ENCODE data around the gene SPECC1. TPM values are rescaled to one million over a fixed set of nuclear protein-coding genes. Genes with fewer than 3 reads are reported as not detected.
"Not testable (repeated sequence)": the region's sequence is repeated elsewhere in the genome, so short reads cannot be mapped to it uniquely, and the experiment has no call there.

The SPECC1 gene
- total RNA-seq, 1 donor from 2014 or later, result 83.0 TPM

DNA sequence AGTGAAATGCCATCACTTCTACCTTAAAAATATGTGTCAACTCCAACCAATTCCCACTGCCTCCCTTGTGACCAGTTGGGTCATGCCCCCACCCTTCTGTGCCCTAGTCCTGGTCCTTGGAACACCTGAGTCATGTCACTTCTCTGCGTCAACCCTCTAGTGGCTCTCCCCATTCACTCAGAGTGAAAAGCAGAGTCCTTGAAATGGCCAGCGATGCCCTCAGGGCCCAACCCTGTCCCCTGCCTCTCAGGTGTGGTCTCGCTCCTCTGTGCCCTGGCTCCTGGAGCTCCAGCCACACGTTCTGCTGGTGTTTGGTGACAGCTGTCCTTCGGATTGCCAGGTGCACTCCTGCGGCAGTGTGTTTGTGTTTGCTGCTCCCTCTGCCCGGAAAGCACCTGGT is 89.2 kb downstream of the SPECC1 start:
- Histone ChIP-seq H4K20me1 (ENCODE audit: insufficient read depth, low read length) (no peaks in the 10 kb centered on the region), H3K79me2 (ENCODE audit: insufficient read depth, low read length) (no peaks in the 10 kb centered on the region), H3K36me3 (ENCODE audit: insufficient read depth, low read length) (no peaks in the 10 kb centered on the region), H3K4me3 (ENCODE audit: insufficient read depth, low read depth, low read length) (no peak overlapping the region), H3K9ac (ENCODE audit: low read length) (no peak overlapping the region), H3K4me1 (ENCODE audit: insufficient read depth, low read length) (peaks cover 4% of the 10 kb centered on the region), H3K9me3 (ENCODE audit: insufficient read depth, low read depth, low read length) (no peaks in the 10 kb centered on the region), H3K27ac (ENCODE audit: low read depth, low read length) (no peak overlapping the region), H3K27me3 (ENCODE audit: insufficient read depth, low read length) (peaks cover 4% of the 10 kb centered on the region), H2AFZ (ENCODE audit: low read depth, low read length) (no peak overlapping the region), H3K4me2 (ENCODE audit: low read length) (no peak overlapping the region)
- no peaks in the 10 kb centered on the region for H3K36me3 Mint-ChIP-seq (ENCODE audit: low read depth, unreplicated experiment)
- H3K27me3 Mint-ChIP-seq (ENCODE audit: low read depth, unreplicated experiment), result peaks cover 9% of the 10 kb centered on the region
- DNase-seq (ENCODE audit: low read depth) (no peak), FAIRE-seq (no peak)
- H3K4me1 Mint-ChIP-seq (ENCODE audit: low read depth, unreplicated experiment), result peaks cover 4% of the 10 kb centered on the region
- peaks cover 2% of the 10 kb centered on the region for H3K9me3 Mint-ChIP-seq (ENCODE audit: unreplicated experiment)
- no peak for TF ChIP-seq EZH2 (IDR thresholded peaks at IDR 0.05; ENCODE audit: insufficient read depth, low read length)
- TF ChIP-seq, protein P1, sequence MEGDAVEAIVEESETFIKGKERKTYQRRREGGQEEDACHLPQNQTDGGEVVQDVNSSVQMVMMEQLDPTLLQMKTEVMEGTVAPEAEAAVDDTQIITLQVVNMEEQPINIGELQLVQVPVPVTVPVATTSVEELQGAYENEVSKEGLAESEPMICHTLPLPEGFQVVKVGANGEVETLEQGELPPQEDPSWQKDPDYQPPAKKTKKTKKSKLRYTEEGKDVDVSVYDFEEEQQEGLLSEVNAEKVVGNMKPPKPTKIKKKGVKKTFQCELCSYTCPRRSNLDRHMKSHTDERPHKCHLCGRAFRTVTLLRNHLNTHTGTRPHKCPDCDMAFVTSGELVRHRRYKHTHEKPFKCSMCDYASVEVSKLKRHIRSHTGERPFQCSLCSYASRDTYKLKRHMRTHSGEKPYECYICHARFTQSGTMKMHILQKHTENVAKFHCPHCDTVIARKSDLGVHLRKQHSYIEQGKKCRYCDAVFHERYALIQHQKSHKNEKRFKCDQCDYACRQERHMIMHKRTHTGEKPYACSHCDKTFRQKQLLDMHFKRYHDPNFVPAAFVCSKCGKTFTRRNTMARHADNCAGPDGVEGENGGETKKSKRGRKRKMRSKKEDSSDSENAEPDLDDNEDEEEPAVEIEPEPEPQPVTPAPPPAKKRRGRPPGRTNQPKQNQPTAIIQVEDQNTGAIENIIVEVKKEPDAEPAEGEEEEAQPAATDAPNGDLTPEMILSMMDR (IDR thresholded peaks at IDR 0.05; ENCODE audit: insufficient read depth, low read depth, low read length), result no peak
- no peak overlapping the region for H3K4me3 Mint-ChIP-seq (ENCODE audit: unreplicated experiment)
- no peak overlapping the region for H3K27ac Mint-ChIP-seq (ENCODE audit: unreplicated experiment)

DNA sequence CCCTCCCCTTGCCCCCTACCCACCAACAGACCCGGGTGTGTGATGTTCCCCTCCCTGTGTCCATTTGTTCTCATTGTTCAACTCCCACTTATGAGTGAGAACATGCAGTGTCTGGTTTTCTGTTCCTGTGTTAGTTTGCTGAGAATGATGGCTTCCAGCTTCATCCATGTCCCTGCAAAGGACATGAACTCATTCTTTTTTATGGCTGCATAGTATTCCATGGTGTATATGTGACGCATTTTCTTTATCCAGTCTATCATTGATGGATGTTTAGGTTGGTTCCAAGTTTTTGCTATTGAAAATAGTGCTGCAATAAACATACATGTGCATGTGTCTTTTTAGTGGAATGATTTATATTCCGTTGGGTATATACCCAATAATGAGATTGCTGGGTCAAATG is 91.6 kb downstream of the SPECC1 start:
- not testable (repeated sequence) for FAIRE-seq; H2AFZ ChIP-seq (ENCODE audit: low read depth, low read length); H3K9me3 Mint-ChIP-seq (ENCODE audit: unreplicated experiment); H3K9me3 ChIP-seq (ENCODE audit: insufficient read depth, low read depth, low read length); H3K27me3 ChIP-seq (ENCODE audit: insufficient read depth, low read length); H3K4me2 ChIP-seq (ENCODE audit: low read length); H3K9ac ChIP-seq (ENCODE audit: low read length); H3K79me2 ChIP-seq (ENCODE audit: insufficient read depth, low read length); H4K20me1 ChIP-seq (ENCODE audit: insufficient read depth, low read length); H3K27ac ChIP-seq (ENCODE audit: low read depth, low read length); H3K27ac Mint-ChIP-seq (ENCODE audit: unreplicated experiment); DNase-seq (ENCODE audit: low read depth); H3K4me3 ChIP-seq (ENCODE audit: insufficient read depth, low read depth, low read length); H3K36me3 ChIP-seq (ENCODE audit: insufficient read depth, low read length); H3K4me3 Mint-ChIP-seq (ENCODE audit: unreplicated experiment); H3K36me3 Mint-ChIP-seq (ENCODE audit: low read depth, unreplicated experiment); H3K4me1 ChIP-seq (ENCODE audit: insufficient read depth, low read length); H3K4me1 Mint-ChIP-seq (ENCODE audit: low read depth, unreplicated experiment)
- peaks cover 12% of the 10 kb centered on the region for H3K27me3 Mint-ChIP-seq (ENCODE audit: low read depth, unreplicated experiment)

DNA sequence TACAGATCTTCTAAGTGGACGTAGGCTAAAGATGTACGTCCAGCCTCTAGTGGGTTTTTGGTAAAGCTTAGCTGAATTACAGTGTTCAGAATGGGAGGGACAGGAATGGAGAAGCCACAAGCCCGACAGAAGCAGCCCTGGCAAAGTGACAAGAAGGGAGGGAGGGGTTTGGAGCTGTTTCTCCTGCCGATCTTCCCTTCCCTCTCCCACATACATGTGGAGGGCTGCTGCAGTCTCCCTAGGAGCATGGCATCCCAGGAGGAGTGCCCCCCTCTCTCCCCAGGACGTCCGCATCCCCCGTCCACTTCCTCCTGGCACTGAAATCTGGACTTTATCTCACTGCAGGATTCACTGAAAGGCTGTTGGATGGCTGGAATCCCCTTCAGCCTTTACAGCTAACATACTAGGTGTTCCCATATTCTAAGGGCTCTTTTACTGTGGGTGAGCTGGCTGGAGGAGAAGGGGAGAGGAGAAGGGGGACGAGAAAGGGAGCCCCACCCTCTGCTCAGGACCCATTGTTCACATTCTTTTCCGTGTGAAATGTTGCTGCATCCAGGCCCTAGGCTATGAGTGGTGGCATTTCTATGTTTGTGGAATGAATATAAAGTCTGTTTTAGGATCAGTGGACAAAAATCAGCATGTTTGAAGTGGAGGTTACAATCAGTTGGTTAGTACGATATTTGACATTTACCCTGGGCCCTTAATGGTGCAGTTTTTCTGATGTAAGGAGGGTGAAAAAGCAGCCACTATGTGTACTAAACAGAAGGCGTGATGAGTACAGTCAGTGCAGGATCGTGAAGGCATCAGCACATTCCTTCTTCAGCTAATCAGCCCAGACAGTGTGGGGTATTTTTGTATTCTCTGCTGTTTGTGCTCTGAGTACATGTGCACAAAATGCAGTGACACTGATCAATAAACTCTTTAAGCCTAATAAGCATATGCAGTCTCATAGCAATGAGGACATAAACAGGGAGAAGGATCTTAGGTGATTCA is 94.6 kb downstream of the SPECC1 start:
- peaks cover 4% of the 10 kb centered on the region for H3K27me3 ChIP-seq (ENCODE audit: insufficient read depth, low read length)
- H4K20me1 ChIP-seq (ENCODE audit: insufficient read depth, low read length), result no peaks in the 10 kb centered on the region
- H3K36me3 ChIP-seq (ENCODE audit: insufficient read depth, low read length), result no peaks in the 10 kb centered on the region
- Mint-ChIP-seq H3K9me3 (ENCODE audit: unreplicated experiment) (peaks cover 2% of the 10 kb centered on the region), H3K27me3 (ENCODE audit: low read depth, unreplicated experiment) (peaks cover 17% of the 10 kb centered on the region), H3K27ac (ENCODE audit: unreplicated experiment) (peak overlapping the region; percentile 53), H3K4me3 (ENCODE audit: unreplicated experiment) (no peak overlapping the region), H3K4me1 (ENCODE audit: low read depth, unreplicated experiment) (peaks cover 7% of the 10 kb centered on the region), H3K36me3 (ENCODE audit: low read depth, unreplicated experiment) (no peaks in the 10 kb centered on the region)
- H2AFZ ChIP-seq (ENCODE audit: low read depth, low read length), result peak overlapping the region; percentile 22
- H3K4me2 ChIP-seq (ENCODE audit: low read length), result no peak overlapping the region
- DNase-seq (ENCODE audit: low read depth) (no peak), FAIRE-seq (no peak)
- H3K4me3 ChIP-seq (ENCODE audit: insufficient read depth, low read depth, low read length), result no peak overlapping the region
- no peak overlapping the region for H3K9ac ChIP-seq (ENCODE audit: low read length)
- no peak for TF ChIP-seq EZH2 (IDR thresholded peaks at IDR 0.05; ENCODE audit: insufficient read depth, low read length)
- TF ChIP-seq, protein P1 (IDR thresholded peaks at IDR 0.05; ENCODE audit: insufficient read depth, low read depth, low read length), result no peak
- no peaks in the 10 kb centered on the region for H3K9me3 ChIP-seq (ENCODE audit: insufficient read depth, low read depth, low read length)
- no peaks in the 10 kb centered on the region for H3K4me1 ChIP-seq (ENCODE audit: insufficient read depth, low read length)
- H3K27ac ChIP-seq (ENCODE audit: low read depth, low read length), result no peak overlapping the region
- H3K79me2 ChIP-seq (ENCODE audit: insufficient read depth, low read length), result no peaks in the 10 kb centered on the region

All from astrocyte (in vitro differentiated cells and primary cell).